Neural progenitor cell (in vitro differentiated cells): Measurements from ENCODE around the gene PTPN14.

Experiments
- CTCF ChIP-seq: fragments of 200-600 bp; sonication (generic); IDR thresholded peaks from 2 replicates; pipeline ENCODE4 v1.5.1; 2017; ENCODE audit warnings: antibody characterized with exemption, mild to moderate bottlenecking
- EZH2phosphoT487 ChIP-seq: fragments of 200-600 bp; sonication (generic); IDR thresholded peaks from 2 replicates; pipeline ENCODE4 v1.6.1; 2017; ENCODE audit warnings: antibody characterized with exemption

GRCh38 chr1:214423045-214423444 lies 128.4 kb downstream of the PTPN14 start:
- no peak for TF ChIP-seq CTCF
- no peak for TF ChIP-seq EZH2phosphoT487
